ENCODE results near the gene PLAAT1.

PLAAT1 gene

DNA sequence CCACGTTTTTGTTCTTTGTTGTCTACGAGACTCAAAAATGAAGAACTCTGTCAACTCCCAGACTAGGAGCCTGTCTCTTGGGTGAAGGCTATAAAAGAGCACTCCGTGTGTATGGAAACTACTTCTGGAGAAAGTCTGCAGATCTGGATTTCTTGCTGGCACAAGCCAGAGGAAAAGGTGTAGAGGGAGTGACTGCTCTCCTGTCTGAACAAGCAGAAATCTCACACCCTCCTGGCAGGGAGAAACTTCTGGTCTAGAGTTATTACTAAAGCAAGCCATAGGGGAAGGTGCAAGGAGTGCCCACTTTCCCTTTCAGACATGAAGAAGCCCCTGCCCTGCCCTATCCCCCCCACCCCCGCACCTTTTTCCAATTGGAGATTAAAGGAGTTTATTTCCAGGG lies 9.5 kb downstream of the PLAAT1 start:
- no peak for DNase-seq (ENCODE audit: low read depth in 1 of 2, low spot score in 1 of 2)

DNA sequence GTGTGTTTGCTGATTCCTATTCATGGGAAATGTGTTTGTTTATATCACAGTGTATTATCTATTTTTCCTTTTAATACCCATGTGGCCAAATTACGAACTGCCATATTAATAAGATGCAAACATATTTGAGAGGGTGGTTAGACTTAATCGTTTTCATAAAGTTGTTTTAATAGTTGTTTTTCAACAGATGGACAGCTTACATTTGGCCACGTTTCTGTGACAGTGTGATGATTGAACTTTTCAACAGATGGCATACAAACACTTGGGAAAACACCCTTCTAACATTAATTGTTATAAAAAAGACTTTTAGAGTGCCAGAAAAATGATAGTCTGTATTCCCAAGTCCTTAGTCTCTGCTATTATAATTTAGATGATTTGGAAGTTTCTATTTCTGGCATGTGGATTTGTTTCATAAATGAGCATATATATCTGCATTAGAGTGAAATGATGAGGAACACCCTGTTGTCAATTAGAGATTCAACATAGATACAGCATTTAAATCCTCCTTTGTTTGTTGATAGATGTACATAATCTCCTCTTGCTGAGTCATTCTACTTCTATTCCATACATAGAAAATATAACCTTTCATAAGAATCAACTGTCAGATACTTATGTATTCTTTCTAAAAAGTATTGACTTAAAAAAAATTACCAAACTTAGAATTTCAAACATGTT lies 13.1 kb downstream of the PLAAT1 start:
- no peak for DNase-seq (ENCODE audit: low read depth in 1 of 2, low spot score in 1 of 2)

DNA sequence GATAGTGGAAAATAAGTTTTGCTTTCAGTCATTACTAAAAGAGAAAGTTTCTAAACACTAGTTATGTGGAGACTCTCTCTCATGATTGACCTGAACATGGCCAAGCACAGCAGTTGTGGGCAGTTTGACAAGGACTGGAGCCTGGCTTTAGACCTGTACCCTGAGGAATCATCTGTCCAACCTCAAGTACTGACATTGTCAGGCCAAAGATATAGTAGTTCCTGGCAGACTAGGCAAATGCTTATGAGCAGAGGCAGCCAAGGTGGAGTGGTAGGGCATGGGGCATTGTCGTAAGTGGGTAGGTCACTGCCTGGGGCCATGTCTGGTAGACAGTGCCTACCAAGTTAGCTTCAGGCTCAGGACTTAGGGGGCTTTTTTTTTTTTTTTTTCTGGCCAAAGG lies 20.9 kb downstream of the PLAAT1 start:
- DNase-seq (ENCODE audit: low read depth in 1 of 2, low spot score in 1 of 2): no peak

DNA sequence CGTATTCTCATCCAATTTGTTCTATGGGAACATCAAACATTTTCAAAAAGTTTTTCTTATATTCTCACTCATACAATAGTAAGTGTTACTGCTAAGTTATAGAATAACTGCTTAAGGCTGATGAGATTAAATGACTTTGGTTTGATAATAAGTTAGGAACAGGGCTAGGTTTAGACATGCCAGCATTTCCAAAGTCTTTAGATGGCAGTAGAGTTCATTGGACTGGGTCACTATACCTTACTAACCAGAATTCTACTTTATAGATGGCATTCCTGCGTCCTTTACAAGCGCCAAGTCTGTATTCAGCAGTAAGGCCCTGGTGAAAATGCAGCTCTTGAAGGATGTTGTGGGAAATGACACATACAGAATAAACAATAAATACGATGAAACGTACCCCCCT lies 21.7 kb downstream of the PLAAT1 start:
- no peak for DNase-seq (ENCODE audit: low read depth in 1 of 2, low spot score in 1 of 2)

DNA sequence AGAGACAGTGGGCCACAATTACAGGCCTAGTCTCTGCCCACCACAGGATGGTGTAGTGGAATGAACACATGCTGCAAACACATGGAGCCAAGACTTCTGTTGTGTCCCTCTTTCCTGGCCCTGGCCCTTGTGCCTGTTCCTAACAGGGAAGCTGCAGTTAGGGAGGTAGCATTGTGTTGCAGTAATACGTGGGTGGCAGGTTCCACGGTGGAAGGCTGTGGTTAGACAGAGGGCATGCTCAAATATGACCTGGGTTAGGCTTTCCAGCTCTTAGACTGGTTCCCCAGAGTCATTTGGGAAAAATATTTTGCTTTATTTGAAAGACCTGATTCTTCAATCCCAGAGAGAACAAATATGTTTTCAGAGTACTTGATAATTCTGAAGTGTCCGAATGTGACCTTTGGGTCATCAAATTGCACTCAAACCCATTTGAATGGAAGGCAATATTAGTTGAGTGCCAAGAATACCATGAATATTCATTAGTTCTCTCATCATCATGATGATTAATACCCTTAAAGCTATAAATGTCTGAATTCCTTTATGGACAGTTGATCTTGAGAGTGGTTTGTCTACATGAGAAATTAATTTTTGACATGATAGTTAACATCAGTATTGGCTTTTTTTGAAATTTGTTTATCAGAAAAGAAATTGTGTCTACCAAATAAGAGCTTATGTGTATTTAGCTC lies 28.5 kb downstream of the PLAAT1 start:
- DNase-seq (ENCODE audit: low read depth in 1 of 2, low spot score in 1 of 2): no peak

DNA sequence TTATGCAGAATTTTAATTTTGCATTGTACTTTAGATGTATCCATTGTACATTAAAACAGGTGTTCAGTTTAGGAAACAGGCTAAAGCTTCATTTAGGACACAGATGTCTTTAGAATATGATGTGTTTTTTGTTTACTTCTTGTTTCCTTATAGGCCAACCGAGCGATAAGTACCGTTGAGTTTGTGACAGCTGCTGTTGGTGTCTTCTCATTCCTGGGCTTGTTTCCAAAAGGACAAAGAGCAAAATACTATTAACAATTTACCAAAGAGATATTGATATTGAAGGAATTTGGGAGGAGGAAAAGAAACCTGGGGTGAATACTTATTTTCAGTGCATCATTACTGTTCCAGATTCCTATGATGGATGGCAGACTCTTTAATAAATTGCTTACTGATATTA lies 29.4 kb downstream of the PLAAT1 start:
- no peak for DNase-seq (ENCODE audit: low read depth in 1 of 2, low spot score in 1 of 2)

DNA sequence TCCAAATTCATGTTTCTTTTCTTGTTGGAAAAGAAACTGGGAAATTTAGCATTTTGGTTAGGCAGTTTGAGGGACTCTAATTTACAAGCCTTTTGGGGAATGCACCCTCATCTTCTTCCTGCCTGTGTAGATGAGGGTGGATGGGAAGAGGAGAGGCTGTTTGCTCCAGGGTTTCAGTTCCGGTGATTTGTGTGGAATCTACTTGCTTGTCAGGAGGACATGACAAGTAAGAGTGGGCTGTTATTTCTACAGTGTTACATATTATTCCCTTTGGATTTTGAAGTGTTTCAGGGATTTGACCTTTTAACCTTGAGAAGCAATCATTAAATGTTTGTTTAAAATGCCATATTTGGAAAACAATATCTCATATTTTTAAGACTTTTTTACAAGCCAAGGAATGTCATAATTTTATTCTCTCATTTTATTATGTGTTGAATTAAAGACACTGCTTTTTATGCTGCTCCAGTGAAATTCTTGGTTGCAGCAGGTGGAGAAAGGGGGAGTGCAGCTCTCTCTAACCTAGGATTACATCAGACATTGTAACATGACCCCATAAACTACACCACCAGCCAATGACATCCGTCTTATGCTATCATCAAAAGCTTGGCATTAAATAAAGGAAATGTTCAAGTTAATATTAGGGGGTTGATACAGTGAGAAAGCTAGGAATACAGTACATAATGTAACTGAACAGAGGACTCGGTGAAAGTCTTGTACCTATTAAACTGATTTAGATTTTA lies 30.2 kb downstream of the PLAAT1 start:
- no peak for DNase-seq (ENCODE audit: low read depth in 1 of 2, low spot score in 1 of 2)

DNA sequence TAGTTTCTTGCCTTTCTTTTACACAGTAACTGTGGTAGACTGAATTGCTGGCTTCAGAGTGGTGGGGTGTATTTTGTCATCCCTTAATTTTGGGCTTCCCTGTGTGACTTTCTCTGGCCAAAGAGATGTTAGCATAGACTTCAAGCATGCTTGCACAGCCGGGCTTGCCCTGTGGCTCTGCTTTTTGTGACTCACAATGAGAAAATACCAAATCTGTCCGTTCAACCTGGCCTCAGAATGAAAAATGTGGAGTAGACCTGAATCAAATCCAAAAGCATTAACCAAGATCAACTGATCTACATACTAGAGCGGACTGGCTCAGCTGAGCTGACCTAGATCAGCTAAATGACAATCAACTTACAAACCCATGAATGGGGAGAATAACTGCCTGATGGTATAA lies 51.4 kb downstream of the PLAAT1 start:
- DNase-seq (ENCODE audit: low read depth in 1 of 2, low spot score in 1 of 2): no peak

DNA sequence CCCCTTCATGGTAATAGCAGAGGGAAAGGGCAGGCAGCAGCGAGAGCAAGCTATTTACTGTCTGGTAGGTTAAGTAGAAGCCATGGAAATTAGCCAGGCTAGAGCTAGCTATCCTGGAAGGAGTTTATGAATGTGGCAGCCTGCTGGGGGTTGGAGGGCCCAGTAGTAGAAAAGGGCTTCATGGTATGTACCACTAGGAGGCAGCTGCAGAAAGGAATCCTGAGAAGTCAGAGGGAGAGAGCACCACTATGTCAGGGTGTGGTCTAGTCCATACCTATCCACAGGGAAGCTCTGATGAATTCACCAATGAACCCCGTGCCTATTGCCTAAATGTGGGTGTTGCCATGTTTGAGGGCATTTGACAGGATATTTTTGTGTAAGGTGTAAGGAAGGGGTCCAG lies 55.0 kb downstream of the PLAAT1 start:
- DNase-seq (ENCODE audit: low read depth in 1 of 2, low spot score in 1 of 2): no peak

DNA sequence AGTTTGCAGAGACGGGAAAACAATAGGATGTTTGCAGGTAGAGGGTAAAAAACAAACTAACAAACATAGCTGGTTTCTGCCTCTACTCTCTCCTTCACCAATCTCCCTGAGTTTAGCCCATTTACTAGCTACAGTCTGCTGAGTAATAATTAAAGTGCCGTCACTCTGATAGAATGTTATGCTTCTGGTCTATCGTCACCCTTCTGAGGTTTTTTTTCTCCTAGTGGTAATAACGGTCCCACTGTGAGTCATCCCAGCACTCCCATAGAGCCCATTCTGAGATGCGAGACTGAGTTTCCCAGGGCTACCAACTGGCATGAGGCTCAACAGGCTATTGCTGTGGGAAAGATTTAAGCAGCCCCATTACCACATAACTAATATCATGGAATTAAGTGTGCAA lies 56.4 kb downstream of the PLAAT1 start:
- no peak for DNase-seq (ENCODE audit: low read depth in 1 of 2, low spot score in 1 of 2)

DNA sequence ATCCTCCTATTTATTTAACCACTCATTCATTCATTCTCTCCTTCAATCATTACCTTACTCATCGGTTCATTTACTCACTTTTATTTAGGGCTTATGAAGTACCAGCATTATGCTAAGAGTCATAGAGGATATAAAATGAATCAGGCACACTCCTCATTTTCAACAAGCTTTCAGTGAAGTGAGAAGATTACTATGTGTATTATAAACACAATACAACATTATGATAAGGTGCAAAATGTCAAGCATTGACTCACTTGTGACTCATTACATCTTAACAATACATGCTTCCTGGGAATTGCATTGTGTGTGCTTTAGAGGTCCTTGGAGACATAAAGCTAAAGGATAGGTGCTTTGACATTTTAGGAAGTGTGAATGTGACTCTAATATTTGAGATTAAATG lies 60.4 kb downstream of the PLAAT1 start:
- DNase-seq (ENCODE audit: low read depth in 1 of 2, low spot score in 1 of 2): no peak

DNA sequence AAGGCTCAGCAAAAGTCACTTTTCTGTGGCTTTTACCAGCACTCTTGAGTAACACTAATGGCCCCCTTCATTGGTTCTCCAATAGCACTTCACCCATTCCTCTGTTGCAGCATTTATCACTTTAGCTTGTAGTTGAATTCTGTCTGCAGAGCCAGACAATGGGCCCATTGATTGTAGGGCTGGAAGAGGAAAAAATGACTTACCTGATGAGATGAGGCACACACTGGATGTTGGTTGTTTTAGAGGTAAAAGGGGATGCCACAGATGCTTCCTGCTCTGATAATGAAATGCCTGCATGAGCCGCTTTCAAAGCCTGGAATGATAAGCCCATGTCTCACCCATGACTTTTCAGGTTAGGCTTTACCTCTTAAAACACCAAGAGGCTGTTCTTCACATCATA lies 64.3 kb downstream of the PLAAT1 start:
- no peak for DNase-seq (ENCODE audit: low read depth in 1 of 2, low spot score in 1 of 2)

DNA sequence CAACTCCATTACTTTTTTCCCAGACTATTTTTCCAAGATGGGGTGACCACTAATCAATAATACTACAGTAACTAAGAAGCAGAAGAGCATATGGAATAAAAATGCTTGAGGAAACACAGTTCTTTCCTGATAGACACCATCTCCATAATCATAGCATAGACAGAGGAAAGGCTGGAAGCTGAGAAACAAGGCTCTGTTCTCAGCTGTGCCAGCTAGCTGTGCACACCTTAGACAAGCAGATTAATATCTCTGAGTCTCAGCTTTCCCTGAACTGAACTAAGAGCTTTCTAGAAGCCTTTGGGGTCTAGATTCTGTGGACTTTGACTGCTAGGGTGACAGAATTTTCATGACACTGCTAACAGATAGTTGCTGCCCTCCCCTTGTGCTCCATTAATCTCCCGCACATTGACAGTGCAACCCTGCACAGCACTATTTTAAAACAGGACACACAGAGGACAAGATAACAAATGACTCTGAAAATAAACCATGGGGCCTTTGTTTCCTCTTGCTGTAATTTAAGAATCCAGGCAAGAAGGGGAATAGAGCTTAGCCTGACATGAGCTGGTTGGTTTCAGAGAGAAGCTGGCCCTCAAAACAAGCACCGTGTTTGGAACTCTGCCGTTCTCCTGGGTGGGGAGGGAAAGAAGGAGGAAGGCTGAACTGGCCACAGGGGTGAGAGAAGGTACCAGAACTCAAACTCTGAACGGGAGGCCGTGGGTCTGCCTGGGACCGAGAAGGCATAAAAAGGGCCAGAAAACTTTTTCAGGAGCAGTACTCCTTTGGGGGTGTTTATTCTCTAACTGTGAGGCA lies 70.1 kb downstream of the PLAAT1 start:
- no peak for DNase-seq (ENCODE audit: low read depth in 1 of 2, low spot score in 1 of 2)

DNA sequence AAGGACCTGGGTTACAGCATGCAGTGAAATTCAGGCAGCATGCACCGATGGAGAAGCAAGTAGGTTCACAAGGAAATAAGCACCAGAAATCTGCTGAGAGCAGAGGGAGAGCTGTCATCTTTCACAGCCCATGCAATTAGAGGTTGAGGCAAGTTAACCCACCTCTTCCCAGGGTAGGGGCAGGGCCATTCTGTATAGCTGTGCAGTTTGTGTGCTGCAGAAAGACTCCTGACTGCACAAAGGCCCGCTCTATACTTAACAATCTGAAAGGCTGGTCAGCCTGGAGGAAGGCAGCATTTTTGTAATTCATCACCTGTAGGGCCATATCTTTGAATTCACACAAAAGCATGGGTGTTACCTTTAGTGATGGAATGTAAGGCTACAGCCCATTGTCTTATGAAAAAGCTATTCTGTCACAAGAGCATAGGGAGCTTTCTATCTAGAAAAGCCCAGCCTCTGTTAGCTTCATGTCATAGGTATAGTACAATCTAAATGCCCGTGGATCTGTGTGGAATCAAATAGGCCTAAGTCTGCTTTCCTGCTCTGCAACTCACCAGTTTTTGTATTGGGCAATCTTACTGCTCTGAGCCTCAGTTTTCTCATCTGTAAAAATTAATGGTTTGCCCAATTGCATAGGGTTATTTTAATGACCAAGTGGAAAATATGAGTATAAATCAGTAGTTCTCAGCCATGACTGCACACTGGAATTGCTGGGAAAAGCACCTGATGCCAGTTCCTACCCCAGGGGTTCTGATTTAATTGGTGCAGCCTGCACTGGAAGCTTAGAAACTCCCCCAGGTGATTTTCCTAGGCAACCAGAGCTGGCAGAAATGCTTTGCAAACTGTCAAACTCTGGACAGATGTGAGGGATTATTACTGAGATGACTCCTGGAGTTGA lies 72.3 kb downstream of the PLAAT1 start:
- no peak for DNase-seq (ENCODE audit: low read depth in 1 of 2, low spot score in 1 of 2)

DNA sequence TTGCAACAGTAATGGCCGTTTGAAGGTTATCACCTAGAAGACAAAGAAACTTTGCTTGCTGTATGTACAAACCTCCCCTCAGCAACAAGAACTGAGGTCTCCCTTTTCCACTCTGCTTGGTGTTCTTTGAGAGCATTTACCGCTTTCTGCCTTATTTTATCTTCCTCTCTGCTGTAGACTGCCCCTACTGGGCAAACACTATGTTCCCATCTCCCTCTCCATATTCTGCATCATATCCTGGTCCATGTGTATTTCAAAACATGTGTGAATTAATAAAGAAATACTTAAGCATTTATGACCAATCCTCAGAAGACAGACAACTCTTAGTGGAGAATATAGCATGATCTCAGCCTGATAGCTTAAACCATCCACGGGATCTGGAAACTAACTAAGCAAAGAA lies 73.1 kb downstream of the PLAAT1 start:
- DNase-seq (ENCODE audit: low read depth in 1 of 2, low spot score in 1 of 2): no peak

DNA sequence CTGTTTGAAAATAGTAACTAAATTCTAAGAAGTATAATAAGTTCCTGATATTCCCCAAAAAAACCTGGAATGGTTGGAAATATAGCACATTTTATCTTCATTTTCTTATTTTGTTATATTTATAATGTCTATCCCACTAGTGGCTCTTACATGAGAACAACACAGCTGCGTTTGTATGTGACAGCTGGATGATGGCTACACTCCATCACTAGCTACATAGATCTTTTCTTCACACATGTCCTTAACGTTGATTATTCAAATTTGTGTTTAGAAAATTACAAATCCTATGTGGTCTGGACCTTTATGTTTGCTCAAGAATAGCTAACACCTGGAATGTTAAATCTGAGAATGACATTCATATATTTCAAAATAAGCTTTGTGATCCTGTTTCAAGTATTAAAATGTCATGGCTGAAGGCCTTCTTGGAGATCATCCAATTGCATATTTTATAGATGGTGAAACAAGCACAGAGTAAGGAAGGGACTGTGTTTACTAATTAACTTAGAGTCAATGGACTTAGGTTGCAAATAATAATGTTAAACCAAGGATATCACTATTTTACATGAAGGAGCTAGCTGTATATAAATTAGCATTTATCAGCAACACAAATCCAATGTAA lies 76.8 kb downstream of the PLAAT1 start:
- DNase-seq (ENCODE audit: low read depth in 1 of 2, low spot score in 1 of 2): no peak

All from stimulated activated CD4-positive, alpha-beta T cell treated with anti-CD3 and anti-CD28 coated beads, Interleukin-15, amount 100 ng/mL, for 1 hour (primary cell).